GM23248 (cell line): ENCODE results near the gene DNAH11.

Experiments used
- EZH2 ChIP-seq: fragments of 200-600 bp; sonication (generic); IDR thresholded peaks from 2 replicates; pipeline ENCODE4 v1.6.1; 2018; ENCODE audit warnings: antibody characterized with exemption, mild to moderate bottlenecking; ENCODE audit not compliant: insufficient read depth, poor library complexity, severe bottlenecking
- EZH2phosphoT487 ChIP-seq: fragments of 200-600 bp; sonication (generic); IDR thresholded peaks from 2 replicates; pipeline ENCODE4 v1.6.1; 2018; ENCODE audit warnings: antibody characterized with exemption, moderate library complexity, mild to moderate bottlenecking, low read depth; ENCODE audit not compliant: insufficient read depth

DNA sequence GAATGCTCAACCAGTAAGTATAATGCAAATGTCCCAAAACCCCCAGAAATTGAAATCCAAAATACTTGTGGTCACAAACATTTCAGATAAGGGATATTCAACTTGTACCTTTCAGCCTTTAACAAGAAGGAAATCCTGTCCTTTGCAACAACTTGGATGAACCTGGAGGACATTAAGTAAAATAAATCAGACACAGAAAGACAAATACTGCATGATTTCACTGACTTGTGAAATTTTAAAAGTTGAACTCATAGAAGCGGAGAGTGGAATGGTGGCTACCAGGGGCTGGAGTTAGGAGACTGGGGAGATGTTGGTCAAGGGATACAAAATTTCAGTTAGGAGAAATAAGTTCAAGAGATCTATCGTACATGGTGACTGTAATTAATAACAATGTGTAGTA, 187.6 kb downstream of the DNAH11 start:
- TF ChIP-seq EZH2 (no peak), EZH2phosphoT487 (no peak)
